CD14-positive monocyte (primary cell): Measurements from ENCODE around the gene GALNT1. TPM values are rescaled to one million over a fixed set of nuclear protein-coding genes. Genes with fewer than 3 reads are reported as not detected.

Experiments used
- DNase-seq, 3 donors: peaks; one replicate each; pipeline ENCODE4 v3.0.0-alpha.2; 2011 to 2022
- H2AFZ ChIP-seq: 2 replicates; pipeline ENCODE4 v1.6.0; 2012; ENCODE audit warnings: mild to moderate bottlenecking, low read depth, low read length, inconsistent platforms; ENCODE audit not compliant: insufficient read depth, poor library complexity, severe bottlenecking
- H3K27ac ChIP-seq, 2 donors: 1 replicate in 1 of 2; 2 replicates in 1 of 2; pipeline ENCODE4 v1.5.1; 2012 to 2013; ENCODE audit warnings: low read length in 2 of 2, control low read depth in 1 of 2, inconsistent platforms in 1 of 2, low read depth in 1 of 2, mild to moderate bottlenecking in 1 of 2
- H3K27me3 ChIP-seq, 2 donors: one replicate each; pipeline versions ENCODE4 v1.6.0 to v1.6.1; 2011 to 2013; ENCODE audit warnings: low read length in 2 of 2; ENCODE audit not compliant: control insufficient read depth in 2 of 2, insufficient read depth in 2 of 2
- H3K36me3 ChIP-seq, 2 donors: replicated peaks in 1 of 2; 1 replicate in 1 of 2; 2 replicates in 1 of 2; pipeline versions ENCODE4 v1.5.1 to v1.6.1; 2012 to 2013; ENCODE audit warnings: low read length in 2 of 2, control low read depth in 1 of 2, inconsistent platforms in 1 of 2, mild to moderate bottlenecking in 1 of 2; ENCODE audit not compliant: insufficient read depth in 2 of 2, control insufficient read depth in 1 of 2
- H3K4me1 ChIP-seq, 2 donors: 1 replicate in 1 of 2; 2 replicates in 1 of 2; pipeline versions ENCODE4 v1.5.1 to v1.6.1; 2012 to 2013; ENCODE audit warnings: low read length in 2 of 2, control low read depth in 1 of 2, inconsistent platforms in 1 of 2, mild to moderate bottlenecking in 1 of 2, moderate library complexity in 1 of 2; ENCODE audit not compliant: insufficient read depth in 2 of 2, control insufficient read depth in 1 of 2
- H3K4me2 ChIP-seq: replicated peaks from 2 replicates; pipeline ENCODE3; 2012; ENCODE audit warnings: low read length, moderate library complexity, mild to moderate bottlenecking; ENCODE audit not compliant: poor library complexity, severe bottlenecking; ENCODE audit errors: extremely low read depth
- H3K4me3 ChIP-seq, 3 experiments: fragments of 200-600 bp in 1 of 3; sonication (generic) in 1 of 3; replicated peaks in 1 of 3; 1 replicate in 2 of 3; 2 replicates in 1 of 3; pipeline ENCODE4 v1.5.1; 2011 to 2013; ENCODE audit warnings: low read length in 3 of 3, mild to moderate bottlenecking in 3 of 3, control low read depth in 2 of 3, low read depth in 2 of 3, inconsistent platforms in 1 of 3, moderate library complexity in 1 of 3
- H3K79me2 ChIP-seq: 2 replicates; pipeline ENCODE4 v1.6.0; 2012; ENCODE audit warnings: mild to moderate bottlenecking, control low read depth, inconsistent platforms, low read length, moderate library complexity; ENCODE audit not compliant: insufficient read depth
- H3K9ac ChIP-seq: 2 replicates; pipeline ENCODE4 v1.6.0; 2017; ENCODE audit warnings: low read length, mild to moderate bottlenecking; ENCODE audit not compliant: insufficient read depth, poor library complexity, severe bottlenecking
- H3K9me3 ChIP-seq, 2 donors: replicated peaks in 1 of 2; 1 replicate in 1 of 2; 2 replicates in 1 of 2; pipeline versions ENCODE4 v1.5.1 to v1.6.1; 2012 to 2013; ENCODE audit warnings: low read length in 2 of 2, control low read depth in 1 of 2; ENCODE audit not compliant: control insufficient read depth in 1 of 2, insufficient read depth in 1 of 2
- H4K20me1 ChIP-seq: 2 replicates; pipeline ENCODE4 v1.6.0; 2012; ENCODE audit warnings: mild to moderate bottlenecking, low read length, control low read depth, moderate library complexity; ENCODE audit not compliant: insufficient read depth
- H3K27ac Mint-ChIP-seq, 7 donors: one replicate each; pipeline ENCODE4 v1.8.0; 2020; ENCODE audit warnings: mild to moderate bottlenecking in 7 of 7, mixed read lengths in 7 of 7, moderate library complexity in 6 of 7, inconsistent platforms in 2 of 7
- H3K27me3 Mint-ChIP-seq, 3 donors: one replicate each; pipeline ENCODE4 v1.8.0; 2021 to 2022; ENCODE audit warnings: low read depth in 3 of 3, mild to moderate bottlenecking in 3 of 3, mixed read lengths in 3 of 3, moderate library complexity in 3 of 3, inconsistent platforms in 1 of 3
- H3K36me3 Mint-ChIP-seq, 2 donors: one replicate each; pipeline ENCODE4 v1.8.0; 2020; ENCODE audit warnings: mixed read lengths in 2 of 2, inconsistent platforms in 1 of 2, mild to moderate bottlenecking in 1 of 2
- H3K4me1 Mint-ChIP-seq: one replicate; pipeline ENCODE4 v1.8.0; 2020; ENCODE audit warnings: mild to moderate bottlenecking, mixed read lengths
- H3K4me3 Mint-ChIP-seq, 2 donors: one replicate each; pipeline ENCODE4 v1.8.0; 2020; ENCODE audit warnings: mild to moderate bottlenecking in 2 of 2, mixed read lengths in 2 of 2, moderate library complexity in 1 of 2
- H3K9me3 Mint-ChIP-seq, 7 donors: one replicate each; pipeline ENCODE4 v1.8.0; 2020 to 2022; ENCODE audit warnings: mixed read lengths in 7 of 7, mild to moderate bottlenecking in 6 of 7, moderate library complexity in 6 of 7, inconsistent platforms in 2 of 7
- CTCF ChIP-seq: fragments of 200-600 bp; IDR thresholded peaks from one replicate; pipeline ENCODE4 v1.8.0; 2022; ENCODE audit warnings: antibody characterized with exemption, mild to moderate bottlenecking
- WGBS: methylation state at CpG from one replicate; pipeline ENCODE4 v1.1.5; 2013; ENCODE audit warnings: missing lambda C conversion rate; ENCODE audit not compliant: insufficient coverage; 5-methylcytosine and 5-hydroxymethylcytosine counted together
- intact Hi-C, 2 donors: fragments of 100-400 bp; cut with micrococcal nuclease; formaldehyde crosslinking; loops; one replicate each; pipeline versions ENCODE4 v1.15.0 to v1.15.1; 2023
- polyA plus RNA-seq, 3 donors: library from polyadenylated mRNA; depleted of rRNA in 1 of 3; unstranded in 2 of 3; stranded (reverse) in 1 of 3; fragments of 300-500 nt in 2 of 3; fragments of >200 nt in 1 of 3; fragmentation: Illumina TruSeq in 2 of 3; gene quantifications; 1 replicate in 2 of 3; 2 replicates in 1 of 3; pipeline ENCODE4 v1.2.3, GENCODE V29; 2012 to 2021

Gene GALNT1
- polyA plus RNA-seq, 3 donors, result 16.8 to 58.5 (median 22.9) TPM

- peaks cover 3 to 15% (median 10%) of the 10 kb centered on the region in 7 donors for H3K9me3 Mint-ChIP-seq
- intact Hi-C loops, result no loop called here
- 100% methylated on average over 3 of the region's 12 CpGs for WGBS
- Histone ChIP-seq H3K4me3 (no peak overlapping the region), H3K9ac (no peak overlapping the region), H3K27me3 (no peaks in the 10 kb centered on the region), H3K79me2 (no peaks in the 10 kb centered on the region), H3K27ac (no peak overlapping the region), H3K36me3 (no peaks in the 10 kb centered on the region), H3K9me3 (peaks cover 0 to 7% of the 10 kb centered on the region in 2 donors), H2AFZ (no peak overlapping the region), H3K4me1 (no peaks in the 10 kb centered on the region), H4K20me1 (no peaks in the 10 kb centered on the region), H3K4me2 (no peak overlapping the region)
- H3K27me3 Mint-ChIP-seq, result peaks cover 3 to 5% (median 3%) of the 10 kb centered on the region in 3 donors
- TF ChIP-seq CTCF, result no peak
- peaks cover 3% of the 10 kb centered on the region for H3K4me1 Mint-ChIP-seq
- DNase-seq, result no peak
- H3K27ac Mint-ChIP-seq, result peak overlapping the region in 1 of 7 donors; percentile 77
- H3K4me3 Mint-ChIP-seq, result no peak overlapping the region
- no peaks in the 10 kb centered on the region for H3K36me3 Mint-ChIP-seq
Observed at GRCh38 chr18:35730691-35731370, 149.3 kb downstream of the GALNT1 start.

GRCh38 chr18:35731701-35732100, 150.2 kb downstream of the GALNT1 start:
- H3K4me1 Mint-ChIP-seq, result peaks cover 3% of the 10 kb centered on the region
- intact Hi-C loops, result no loop called here
- peaks cover 0 to 15% (median 7%) of the 10 kb centered on the region in 7 donors for H3K9me3 Mint-ChIP-seq

More at GRCh38 chr18:35731701-35732100, 150.2 kb downstream of the GALNT1 start:
- no peaks in the 10 kb centered on the region for H3K79me2 ChIP-seq
- H3K27me3 ChIP-seq, result no peaks in the 10 kb centered on the region
- H3K4me2 ChIP-seq, result no peak overlapping the region
- H3K27ac ChIP-seq, result no peak overlapping the region
- no peaks in the 10 kb centered on the region for H4K20me1 ChIP-seq
- no peaks in the 10 kb centered on the region for H3K36me3 ChIP-seq
- H3K36me3 Mint-ChIP-seq, result no peaks in the 10 kb centered on the region
- H3K9me3 ChIP-seq, result peaks cover 0 to 7% of the 10 kb centered on the region in 2 donors
- DNase-seq, result no peak
- no peak overlapping the region for H3K27ac Mint-ChIP-seq
- TF ChIP-seq CTCF, result no peak
- H3K4me3 ChIP-seq, result no peak overlapping the region
- H3K27me3 Mint-ChIP-seq, result peaks cover 0 to 5% (median 3%) of the 10 kb centered on the region in 3 donors
- no peak overlapping the region for H3K9ac ChIP-seq
- H2AFZ ChIP-seq, result no peak overlapping the region
- H3K4me3 Mint-ChIP-seq, result no peak overlapping the region
- no peaks in the 10 kb centered on the region for H3K4me1 ChIP-seq
